GM18498 (cell line): ENCODE measurements around the gene PKP4.

ENCODE experiments used
- ATAC-seq: cut with Tn5 transposase; IDR thresholded peaks from one replicate; pipeline ENCODE4 v1.9.1; 2021; ENCODE audit warnings: mild to moderate bottlenecking, moderate library complexity; ENCODE audit not compliant: unreplicated experiment

PKP4 gene

DNA sequence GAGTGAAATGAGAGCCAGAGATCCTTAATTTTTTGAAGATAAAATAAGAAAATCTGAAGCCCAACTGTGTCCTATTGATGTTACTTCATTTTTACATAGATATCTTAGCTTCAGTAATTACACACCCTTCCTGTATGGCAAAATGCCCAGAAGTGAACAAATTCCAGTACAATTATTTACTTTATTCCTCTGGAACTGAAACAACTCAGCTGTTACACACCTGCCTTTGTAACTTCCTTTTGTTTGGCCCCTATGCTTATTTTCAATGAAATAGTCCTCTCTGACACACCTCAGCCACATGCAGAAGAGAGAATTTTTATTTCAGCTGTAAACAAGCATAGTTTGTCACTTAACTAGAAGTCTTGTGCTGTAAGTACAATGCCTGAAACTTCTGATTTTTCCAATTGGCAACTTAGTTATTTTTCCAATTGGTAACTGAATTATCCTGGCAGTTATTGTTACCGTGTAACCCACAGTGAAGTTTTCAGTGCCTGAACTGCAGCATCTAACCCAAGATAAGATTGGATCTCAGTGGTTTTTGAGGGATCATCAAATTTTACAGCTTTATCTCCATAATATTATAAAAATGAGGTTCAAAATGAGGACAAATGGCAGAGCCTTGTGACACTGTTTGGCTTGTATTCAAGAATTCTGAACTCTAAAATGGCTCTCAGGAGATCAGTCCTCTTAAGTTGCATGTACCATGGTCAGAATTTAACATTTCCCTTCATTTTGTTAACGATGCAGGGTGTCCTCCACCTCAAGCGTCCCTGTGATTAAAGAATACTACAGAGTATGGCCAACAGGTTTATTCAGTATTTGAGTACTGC lies 82.6 kb downstream of the PKP4 start:
- no peak for ATAC-seq

DNA sequence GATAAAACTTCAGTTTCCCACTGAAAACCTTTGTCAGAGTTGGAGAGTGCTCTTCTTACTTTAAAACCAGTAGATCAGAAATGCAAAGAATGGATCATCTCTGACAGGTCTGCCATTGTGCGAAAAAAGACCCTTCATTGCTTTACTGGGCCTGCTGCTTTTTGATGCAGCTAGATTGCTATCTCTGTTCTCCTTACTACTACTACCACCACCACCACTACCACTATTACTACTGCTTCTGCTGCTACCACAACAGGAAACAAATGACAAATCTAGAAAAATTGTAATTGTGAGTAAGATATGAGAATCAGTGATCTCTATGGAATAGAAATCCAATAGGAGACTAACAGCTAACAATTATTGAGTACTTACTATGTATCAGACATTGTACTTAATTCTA lies 85.8 kb downstream of the PKP4 start:
- ATAC-seq: no peak

GRCh38 chr2:158543957-158544356 lies 87.2 kb downstream of the PKP4 start:
- ATAC-seq: no peak

GRCh38 chr2:158544998-158545397 lies 88.2 kb downstream of the PKP4 start:
- ATAC-seq: no peak

GRCh38 chr2:158546412-158547144 lies 89.8 kb downstream of the PKP4 start:
- ATAC-seq: peak; percentile 70

DNA sequence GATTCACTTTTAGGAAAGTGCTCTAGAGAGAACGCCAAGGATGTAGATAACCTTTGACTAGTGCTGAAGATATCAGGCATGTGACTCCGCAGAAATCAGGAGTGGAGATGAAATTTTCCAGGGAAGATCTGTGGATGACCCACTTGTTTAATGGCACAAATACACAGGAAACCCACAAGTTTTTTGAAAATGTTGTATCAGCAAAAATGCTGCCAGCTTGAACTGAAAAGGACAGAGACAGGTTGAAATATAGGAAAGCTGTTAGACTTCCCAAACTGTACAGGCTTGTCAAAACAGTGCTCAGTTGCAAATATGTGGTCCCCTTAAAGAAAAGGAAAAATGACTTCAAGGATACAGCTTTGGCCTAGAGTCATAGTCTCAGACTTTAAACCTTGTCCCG lies 96.5 kb downstream of the PKP4 start:
- ATAC-seq: no peak

- no peak for ATAC-seq
These were observed 98.2 kb downstream of the PKP4 start for GRCh38 chr2:158554996-158555395.

GRCh38 chr2:158556124-158556523 lies 99.4 kb downstream of the PKP4 start:
- ATAC-seq: no peak

GRCh38 chr2:158557752-158558151 lies 101.0 kb downstream of the PKP4 start:
- ATAC-seq: no peak

- ATAC-seq: no peak
These were observed 102.5 kb downstream of the PKP4 start for GRCh38 chr2:158559252-158559651.

GRCh38 chr2:158560259-158560658 lies 103.5 kb downstream of the PKP4 start:
- ATAC-seq: no peak

- no peak for ATAC-seq
These were observed 104.3 kb downstream of the PKP4 start for GRCh38 chr2:158561054-158561453.

DNA sequence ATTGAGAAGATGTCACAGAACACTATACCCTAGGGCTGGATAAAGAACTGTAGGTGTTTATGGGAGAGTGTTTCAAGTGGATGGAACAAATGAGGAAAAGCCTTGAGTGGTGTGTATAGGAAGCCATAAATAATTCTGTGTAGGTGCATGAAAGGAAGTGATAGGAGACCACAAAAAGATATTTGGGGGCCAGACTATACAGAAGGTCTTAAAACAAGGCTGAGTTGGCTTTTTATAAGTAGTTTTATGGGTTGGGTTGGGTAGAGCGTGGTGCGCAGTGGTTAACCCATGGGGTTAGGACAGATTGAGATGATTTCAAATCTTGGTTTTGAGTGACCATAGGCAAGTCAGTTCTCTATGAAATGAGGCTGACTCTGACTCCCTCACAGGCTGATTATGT lies 110.5 kb downstream of the PKP4 start:
- ATAC-seq: no peak

DNA sequence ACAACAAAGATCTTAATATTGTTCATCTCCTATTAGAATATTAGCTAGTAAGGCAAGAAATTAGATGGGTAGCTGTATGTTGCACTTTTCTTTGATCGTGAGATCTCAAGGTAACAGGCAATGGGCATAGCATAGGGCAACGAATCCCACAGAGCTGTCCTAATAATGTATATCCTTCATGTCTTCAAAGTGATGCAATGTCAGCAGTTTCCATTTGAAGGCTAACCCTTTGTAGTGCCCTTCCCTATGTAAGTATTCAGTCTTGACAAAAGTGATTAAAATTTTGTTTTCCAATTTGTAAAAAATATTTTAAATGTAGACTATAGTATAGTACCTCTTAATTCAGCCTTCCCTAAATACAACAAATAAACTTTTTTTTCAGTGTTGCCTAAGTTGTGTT lies 112.5 kb downstream of the PKP4 start:
- ATAC-seq: no peak

GRCh38 chr2:158570869-158571268 lies 114.1 kb downstream of the PKP4 start:
- ATAC-seq: no peak

DNA sequence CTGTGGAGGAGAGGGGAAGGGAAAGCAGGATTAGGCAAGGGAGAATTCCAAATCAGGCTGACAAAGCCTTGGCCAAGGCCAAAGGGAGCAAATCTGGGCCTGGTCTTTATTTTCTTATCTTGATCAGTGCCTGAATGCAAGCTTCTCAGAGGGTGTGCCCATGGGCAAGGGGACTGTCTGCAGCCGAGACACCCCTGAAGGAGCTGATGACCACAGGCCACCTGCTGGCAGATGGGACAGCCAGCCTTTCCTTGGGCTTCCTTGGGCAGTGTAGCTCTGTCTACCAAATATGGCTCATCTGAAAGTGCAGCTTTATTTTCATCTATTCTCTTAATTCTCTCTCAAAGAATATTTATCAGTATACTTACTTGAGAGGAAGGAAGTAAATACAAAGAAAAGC lies 117.0 kb downstream of the PKP4 start:
- no peak for ATAC-seq

DNA sequence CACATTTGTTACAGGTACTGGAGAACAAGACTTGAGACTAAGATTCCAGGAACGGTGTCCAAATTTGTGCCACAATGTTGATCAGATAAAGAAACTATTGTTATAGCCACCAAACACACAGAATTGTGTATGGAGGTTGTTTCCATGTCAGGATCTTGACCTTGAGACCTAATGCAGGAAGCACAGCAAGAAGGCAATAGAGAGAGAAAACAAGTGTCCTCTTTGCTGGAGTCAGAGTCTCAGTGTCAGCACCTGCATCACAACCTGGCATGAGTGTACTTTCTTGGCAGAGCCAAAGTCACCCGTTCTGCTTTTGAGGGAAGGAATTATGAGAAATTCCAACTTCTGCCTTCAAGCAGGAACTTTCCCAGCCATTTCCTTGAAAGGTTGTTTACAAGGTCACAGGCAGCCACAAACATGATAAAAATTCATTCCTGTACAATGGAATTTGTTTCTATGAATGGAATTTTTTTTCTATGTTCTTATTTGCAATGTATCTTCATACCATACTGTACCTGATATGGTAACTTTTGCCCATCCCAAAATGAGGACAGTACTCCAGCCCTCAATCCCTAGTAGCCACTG lies 118.4 kb downstream of the PKP4 start:
- no peak for ATAC-seq

GRCh38 chr2:158577141-158577540 lies 120.4 kb downstream of the PKP4 start:
- no peak for ATAC-seq

GRCh38 chr2:158578703-158579330 lies 122.1 kb downstream of the PKP4 start:
- ATAC-seq: peak; percentile 88

DNA sequence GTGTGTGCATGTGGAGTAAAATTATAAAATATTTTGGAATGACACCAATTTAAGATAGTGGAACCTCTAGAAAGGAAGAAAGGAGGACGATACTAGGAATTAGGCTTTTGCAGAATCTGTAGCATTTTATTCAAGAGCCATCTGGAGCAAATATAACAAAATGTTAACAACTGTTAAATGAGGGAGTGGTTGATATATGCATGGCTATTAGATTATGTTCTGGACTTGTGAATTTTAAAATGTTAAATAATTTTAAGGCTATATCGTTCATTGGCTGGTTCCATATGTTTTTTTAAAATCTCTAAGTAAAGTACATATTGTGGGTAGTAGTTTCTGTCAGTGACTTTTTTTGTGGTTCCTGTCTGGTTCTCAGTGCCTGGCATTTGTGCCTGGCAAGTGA lies 123.2 kb downstream of the PKP4 start:
- ATAC-seq: no peak

DNA sequence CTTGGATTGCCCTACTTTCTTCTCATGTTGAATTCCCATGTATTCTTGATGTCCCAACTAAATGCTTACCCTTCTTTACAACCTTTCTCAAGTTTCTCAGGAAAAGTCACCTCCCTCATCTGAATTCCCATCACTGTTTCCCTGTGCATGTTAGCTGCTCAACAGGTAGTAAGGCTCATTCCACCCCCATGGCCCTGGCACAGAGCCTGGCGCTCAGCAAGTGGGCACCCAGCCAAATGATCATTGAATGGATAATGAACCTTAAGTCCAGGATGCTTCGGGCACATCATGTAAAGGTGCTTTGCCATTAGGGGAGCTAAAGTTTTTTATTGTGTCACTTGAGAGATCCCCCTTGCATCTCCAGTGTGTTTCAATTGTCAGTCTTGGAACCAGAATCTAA lies 124.0 kb downstream of the PKP4 start:
- ATAC-seq: no peak

DNA sequence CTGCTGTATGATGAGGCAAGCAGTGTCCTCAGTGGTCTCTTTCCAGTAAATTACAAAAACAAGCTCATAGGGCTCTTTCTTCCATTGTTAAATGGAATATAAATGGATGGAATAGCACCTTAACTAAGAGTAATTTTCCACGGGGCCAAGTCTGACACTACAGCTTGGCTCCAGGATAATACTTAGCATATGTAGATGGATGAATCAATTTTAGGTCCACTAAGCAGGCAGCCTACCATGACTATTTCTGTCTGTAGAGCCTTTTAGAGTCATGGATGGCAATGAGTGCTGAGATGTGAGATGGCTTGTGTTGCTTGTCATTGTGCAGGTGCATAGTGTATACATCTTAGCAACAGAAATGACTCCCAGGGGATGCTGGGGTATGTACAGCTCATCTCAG lies 125.9 kb downstream of the PKP4 start:
- ATAC-seq: no peak
